Panc1 (cell line): ENCODE measurements around the gene MFSD6L. TPM values are rescaled to one million over a fixed set of nuclear protein-coding genes. Genes with fewer than 3 reads are reported as not detected.

Experiments used
- ATAC-seq: fragments of 200-7000 bp; cut with Tn5 transposase; 2 replicates; pipeline ENCODE4 v1.9.1; 2020; ENCODE audit warnings: mild to moderate bottlenecking, moderate library complexity
- BruUV-seq: library from RNA; stranded (reverse); fragments of 400-500 nt; replicated peaks from 2 replicates; lab custom pipeline; 2021; lab: Mats Ljungman, UMichigan
- CTCF ChIA-PET: fragments of 300-600 bp; sonication (Branson Sonifier 250); formaldehyde crosslinking; loops from one replicate; lab custom pipeline; 2022; ENCODE audit warnings: antibody characterized with exemption; lab: Charles Lee
- POLR2A ChIA-PET: fragments of 300-600 bp; sonication (Branson Sonifier 250); formaldehyde crosslinking; loops from one replicate; lab custom pipeline; 2022; ENCODE audit warnings: antibody characterized with exemption; lab: Charles Lee
- DNase-seq: peaks from one replicate; pipeline ENCODE4 v3.0.0-alpha.2; 2010; ENCODE audit warnings: low read depth, low spot score
- H3K27ac ChIP-seq: 2 replicates; pipeline ENCODE4 v1.5.1; 2011; ENCODE audit warnings: mild to moderate bottlenecking, low read length, inconsistent platforms
- H3K27me3 ChIP-seq: fragments of 200-500 bp; sonication (Bioruptor generic); 2 replicates; pipeline ENCODE4 v1.6.0; 2014; ENCODE audit warnings: low read length, inconsistent platforms; ENCODE audit not compliant: control insufficient read depth, insufficient read depth
- H3K36me3 ChIP-seq: fragments of 200-500 bp; sonication (Bioruptor generic); 2 replicates; pipeline ENCODE4 v1.5.1; 2014; ENCODE audit warnings: inconsistent platforms, mild to moderate bottlenecking, low read length, moderate library complexity; ENCODE audit not compliant: control insufficient read depth, insufficient read depth
- H3K4me1 ChIP-seq: 2 replicates; pipeline ENCODE4 v1.5.1; 2011; ENCODE audit warnings: inconsistent platforms, mild to moderate bottlenecking, low read length, moderate library complexity; ENCODE audit not compliant: control insufficient read depth, insufficient read depth
- H3K4me3 ChIP-seq, 2 experiments: 2 replicates each; pipeline ENCODE4 v1.5.1; 2011 to 2012; ENCODE audit warnings: low read depth in 2 of 2, low read length in 2 of 2, mild to moderate bottlenecking in 2 of 2, inconsistent platforms in 1 of 2, moderate library complexity in 1 of 2
- H3K9me3 ChIP-seq: fragments of 200-500 bp; sonication (Bioruptor generic); 2 replicates; pipeline ENCODE4 v1.5.1; 2014; ENCODE audit warnings: low read depth, mild to moderate bottlenecking, inconsistent platforms, low read length, moderate library complexity; ENCODE audit not compliant: control insufficient read depth, insufficient read depth
- POLR2AphosphoS5 ChIP-seq: IDR thresholded peaks from 2 replicates; pipeline ENCODE4 v1.6.1; 2012; ENCODE audit warnings: mild to moderate bottlenecking, low read depth, low read length, moderate library complexity
- SIN3A ChIP-seq: IDR thresholded peaks from 2 replicates; pipeline ENCODE4 v1.6.1; 2012; ENCODE audit warnings: low read depth, mild to moderate bottlenecking, low read length, moderate library complexity, borderline replicate concordance; ENCODE audit not compliant: insufficient read depth
- TCF7L2 ChIP-seq: IDR thresholded peaks from 2 replicates; pipeline ENCODE4 v1.6.1; 2011; ENCODE audit warnings: mild to moderate bottlenecking, low read depth, low read length, inconsistent platforms
- in situ Hi-C: cut with HindIII; loops from 2 replicates; pipeline ENCODE4 v1.10.0; 2016; ENCODE audit warnings: low sequenced_read_pairs, low pct_unique_long_range_greater_than_20kb
- intact Hi-C: fragments of 100-400 bp; cut with micrococcal nuclease; formaldehyde crosslinking; loops from one replicate; pipeline ENCODE4 v1.10.0; 2022; ENCODE audit not compliant: unreplicated experiment
- total RNA-seq: library from RNA; stranded (reverse); gene quantifications from one replicate; pipeline ENCODE4 v1.2.1, GENCODE V29; 2021; ENCODE audit not compliant: unreplicated experiment
- TF ChIP-seq, protein P1 (sequence below): fragments of 450-650 bp; IDR thresholded peaks from 2 replicates; pipeline ENCODE4 v1.5.1; 2017; ENCODE audit warnings: mild to moderate bottlenecking
- TF ChIP-seq, protein P2 (sequence below), 2 experiments: IDR thresholded peaks; 2 replicates each; pipeline ENCODE4 v1.6.1; 2011 to 2012; ENCODE audit warnings: low read depth in 2 of 2, control low read depth in 1 of 2, low read length in 1 of 2, mild to moderate bottlenecking in 1 of 2, moderate library complexity in 1 of 2; ENCODE audit not compliant: insufficient read depth in 1 of 2

Gene MFSD6L
- total RNA-seq, 1 experiment from 2014 or later, result not detected

DNA sequence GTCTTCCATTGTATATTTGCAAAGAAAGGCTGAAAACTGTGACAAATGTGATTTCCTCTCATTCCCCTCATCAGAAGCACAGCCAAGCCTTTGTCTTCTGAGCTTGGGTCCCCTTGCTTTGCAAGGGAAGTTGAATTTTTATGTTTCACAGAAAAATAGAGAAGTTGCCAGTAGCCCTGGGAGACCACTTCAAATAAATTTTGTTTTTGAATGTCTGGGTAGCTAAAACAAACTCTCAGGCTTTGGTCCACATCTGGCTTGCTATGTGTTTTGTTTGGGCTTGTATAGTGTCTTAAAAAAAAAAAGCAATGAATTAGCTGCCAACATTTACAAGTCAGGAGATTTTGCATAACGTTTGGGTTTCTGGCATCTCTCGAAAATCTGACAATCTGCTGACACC is 44.2 kb upstream of the MFSD6L start:
- no peak overlapping the region for H3K27ac ChIP-seq
- no peaks in the 10 kb centered on the region for H3K9me3 ChIP-seq
- H3K4me3 ChIP-seq, result no peak overlapping the region
- DNase-seq, result no peak
- POLR2A ChIA-PET, result interaction anchor here (0.7 kb wide), 1 partner anchor 53 kb away, joined by 3 read pairs; no protein-coding TSS in a partner anchor
- no peak for ATAC-seq
- in situ Hi-C loops, result no loop called here
- H3K27me3 ChIP-seq, result no peaks in the 10 kb centered on the region
- no peaks in the 10 kb centered on the region for H3K36me3 ChIP-seq
- intact Hi-C loops, result no loop called here
- TF ChIP-seq POLR2AphosphoS5 (no peak), TCF7L2 (no peak), SIN3A (no peak)
- TF ChIP-seq, protein P1, sequence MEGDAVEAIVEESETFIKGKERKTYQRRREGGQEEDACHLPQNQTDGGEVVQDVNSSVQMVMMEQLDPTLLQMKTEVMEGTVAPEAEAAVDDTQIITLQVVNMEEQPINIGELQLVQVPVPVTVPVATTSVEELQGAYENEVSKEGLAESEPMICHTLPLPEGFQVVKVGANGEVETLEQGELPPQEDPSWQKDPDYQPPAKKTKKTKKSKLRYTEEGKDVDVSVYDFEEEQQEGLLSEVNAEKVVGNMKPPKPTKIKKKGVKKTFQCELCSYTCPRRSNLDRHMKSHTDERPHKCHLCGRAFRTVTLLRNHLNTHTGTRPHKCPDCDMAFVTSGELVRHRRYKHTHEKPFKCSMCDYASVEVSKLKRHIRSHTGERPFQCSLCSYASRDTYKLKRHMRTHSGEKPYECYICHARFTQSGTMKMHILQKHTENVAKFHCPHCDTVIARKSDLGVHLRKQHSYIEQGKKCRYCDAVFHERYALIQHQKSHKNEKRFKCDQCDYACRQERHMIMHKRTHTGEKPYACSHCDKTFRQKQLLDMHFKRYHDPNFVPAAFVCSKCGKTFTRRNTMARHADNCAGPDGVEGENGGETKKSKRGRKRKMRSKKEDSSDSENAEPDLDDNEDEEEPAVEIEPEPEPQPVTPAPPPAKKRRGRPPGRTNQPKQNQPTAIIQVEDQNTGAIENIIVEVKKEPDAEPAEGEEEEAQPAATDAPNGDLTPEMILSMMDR, result no peak
- TF ChIP-seq, protein P2, sequence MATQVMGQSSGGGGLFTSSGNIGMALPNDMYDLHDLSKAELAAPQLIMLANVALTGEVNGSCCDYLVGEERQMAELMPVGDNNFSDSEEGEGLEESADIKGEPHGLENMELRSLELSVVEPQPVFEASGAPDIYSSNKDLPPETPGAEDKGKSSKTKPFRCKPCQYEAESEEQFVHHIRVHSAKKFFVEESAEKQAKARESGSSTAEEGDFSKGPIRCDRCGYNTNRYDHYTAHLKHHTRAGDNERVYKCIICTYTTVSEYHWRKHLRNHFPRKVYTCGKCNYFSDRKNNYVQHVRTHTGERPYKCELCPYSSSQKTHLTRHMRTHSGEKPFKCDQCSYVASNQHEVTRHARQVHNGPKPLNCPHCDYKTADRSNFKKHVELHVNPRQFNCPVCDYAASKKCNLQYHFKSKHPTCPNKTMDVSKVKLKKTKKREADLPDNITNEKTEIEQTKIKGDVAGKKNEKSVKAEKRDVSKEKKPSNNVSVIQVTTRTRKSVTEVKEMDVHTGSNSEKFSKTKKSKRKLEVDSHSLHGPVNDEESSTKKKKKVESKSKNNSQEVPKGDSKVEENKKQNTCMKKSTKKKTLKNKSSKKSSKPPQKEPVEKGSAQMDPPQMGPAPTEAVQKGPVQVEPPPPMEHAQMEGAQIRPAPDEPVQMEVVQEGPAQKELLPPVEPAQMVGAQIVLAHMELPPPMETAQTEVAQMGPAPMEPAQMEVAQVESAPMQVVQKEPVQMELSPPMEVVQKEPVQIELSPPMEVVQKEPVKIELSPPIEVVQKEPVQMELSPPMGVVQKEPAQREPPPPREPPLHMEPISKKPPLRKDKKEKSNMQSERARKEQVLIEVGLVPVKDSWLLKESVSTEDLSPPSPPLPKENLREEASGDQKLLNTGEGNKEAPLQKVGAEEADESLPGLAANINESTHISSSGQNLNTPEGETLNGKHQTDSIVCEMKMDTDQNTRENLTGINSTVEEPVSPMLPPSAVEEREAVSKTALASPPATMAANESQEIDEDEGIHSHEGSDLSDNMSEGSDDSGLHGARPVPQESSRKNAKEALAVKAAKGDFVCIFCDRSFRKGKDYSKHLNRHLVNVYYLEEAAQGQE (IDR thresholded peaks at IDR 0.05; ENCODE audit: insufficient read depth in 1 of 2, low read depth in 2 of 2, low read length in 1 of 2), result no peak
- CTCF ChIA-PET, result no interaction called here
- no peaks in the 10 kb centered on the region for H3K4me1 ChIP-seq
- no TSS peak for BruUV-seq

GRCh38 chr17:8841844-8842243 is 42.7 kb upstream of the MFSD6L start:
- in situ Hi-C loops, result no loop called here
- CTCF ChIA-PET, result interaction anchor here (0.6 kb wide), 1 partner anchor 63 kb away, joined by 11 read pairs; no protein-coding TSS in a partner anchor
- H3K9me3 ChIP-seq, result no peaks in the 10 kb centered on the region
- DNase-seq (no peak), ATAC-seq (no peak)
- no TSS peak for BruUV-seq
- no peak overlapping the region for H3K27ac ChIP-seq
- H3K4me3 ChIP-seq, result no peak overlapping the region
- intact Hi-C loops, result no loop called here
- POLR2A ChIA-PET, result no interaction called here
- H3K36me3 ChIP-seq, result no peaks in the 10 kb centered on the region
- no peaks in the 10 kb centered on the region for H3K4me1 ChIP-seq
- no peaks in the 10 kb centered on the region for H3K27me3 ChIP-seq
- TF ChIP-seq SIN3A (no peak), TCF7L2 (no peak), POLR2AphosphoS5 (no peak)
- TF ChIP-seq, protein P1, result no peak
- TF ChIP-seq, protein P2 (IDR thresholded peaks at IDR 0.05; ENCODE audit: insufficient read depth in 1 of 2, low read depth in 2 of 2, low read length in 1 of 2), result no peak
